ENCODE results near the gene TNS4. TPM values are rescaled to one million over a fixed set of nuclear protein-coding genes. Genes with fewer than 3 reads are reported as not detected.
A peak's percentile ranks its signal among the peaks of the same experiment; 100 is the strongest.

TNS4 gene
- total and polyA plus RNA-seq, 8 donors = 0.03 to 1.6 (median 0.18) TPM; not detected in 2

GRCh38 chr17:40478486-40478885 is 22.9 kb downstream of the TNS4 start:
- no peak overlapping the region for H3K4me3 ChIP-seq
- no peaks in the 10 kb centered on the region for H3K9me3 ChIP-seq
- H3K27ac ChIP-seq = no peak overlapping the region
- TF ChIP-seq CTCF (IDR thresholded peaks at IDR 0.05) = no peak
- ATAC-seq = no peak
- H3K4me1 ChIP-seq = peaks cover 7 to 23% of the 10 kb centered on the region in 2 donors
- no peaks in the 10 kb centered on the region for H3K27me3 ChIP-seq
- intact Hi-C loops (cut with DNase I) = no loop called here
- no peak for DNase-seq
- H3K36me3 ChIP-seq = no peaks in the 10 kb centered on the region

GRCh38 chr17:40477796-40478195 is 23.6 kb downstream of the TNS4 start:
- intact Hi-C loops (cut with DNase I) = no loop called here
- Histone ChIP-seq H3K4me3 (no peak overlapping the region), H3K4me1 (peaks cover 7 to 23% of the 10 kb centered on the region in 2 donors), H3K27me3 (no peaks in the 10 kb centered on the region), H3K27ac (no peak overlapping the region), H3K9me3 (no peaks in the 10 kb centered on the region), H3K36me3 (no peaks in the 10 kb centered on the region)
- ATAC-seq = no peak
- no peak for TF ChIP-seq CTCF (IDR thresholded peaks at IDR 0.05)
- no peak for DNase-seq

GRCh38 chr17:40475234-40475908 is 26.1 kb downstream of the TNS4 start:
- no peak for TF ChIP-seq CTCF (IDR thresholded peaks at IDR 0.05)
- intact Hi-C loops (cut with DNase I) = no loop called here
- no peak overlapping the region for H3K27ac ChIP-seq

GRCh38 chr17:40474419-40475002 is 26.9 kb downstream of the TNS4 start:
- Histone ChIP-seq H3K9me3 (no peaks in the 10 kb centered on the region), H3K4me1 (peaks cover 3 to 6% of the 10 kb centered on the region in 2 donors), H3K36me3 (no peaks in the 10 kb centered on the region), H3K27ac (no peak overlapping the region), H3K4me3 (no peak overlapping the region), H3K27me3 (no peaks in the 10 kb centered on the region)
- ATAC-seq (no peak), DNase-seq (no peak)
- intact Hi-C loops (cut with DNase I) = no loop called here
- no peak for TF ChIP-seq CTCF (IDR thresholded peaks at IDR 0.05)

More at GRCh38 chr17:40475234-40475908, 26.1 kb downstream of the TNS4 start:
- Histone ChIP-seq H3K4me3 (no peak overlapping the region), H3K36me3 (no peaks in the 10 kb centered on the region), H3K9me3 (no peaks in the 10 kb centered on the region), H3K27me3 (no peaks in the 10 kb centered on the region), H3K4me1 (peaks cover 3 to 14% of the 10 kb centered on the region in 2 donors)
- no peak for ATAC-seq
- no peak for DNase-seq

- Histone ChIP-seq H3K36me3 (no peaks in the 10 kb centered on the region), H3K4me3 (no peak overlapping the region), H3K27ac (no peak overlapping the region), H3K9me3 (no peaks in the 10 kb centered on the region), H3K27me3 (no peaks in the 10 kb centered on the region), H3K4me1 (peaks cover 3 to 6% of the 10 kb centered on the region in 2 donors)
- intact Hi-C loops (cut with DNase I) = no loop called here
- peak in 1 of 4 donors; percentile 52 for DNase-seq
- ATAC-seq = peak; percentile 67
- no peak for TF ChIP-seq CTCF (IDR thresholded peaks at IDR 0.05)
Observed at GRCh38 chr17:40473573-40474365, 27.7 kb downstream of the TNS4 start.
